HEK293T (cell line): ENCODE measurements around the gene UFC1.

Experiments
- ARNT ChIP-seq: fragments of 450-650 bp; IDR thresholded peaks from 2 replicates; pipeline ENCODE4 v1.6.1; 2017; ENCODE audit warnings: mild to moderate bottlenecking
- BHLHE40 ChIP-seq: fragments of 450-650 bp; IDR thresholded peaks from 2 replicates; pipeline ENCODE4 v1.6.1; 2016; ENCODE audit warnings: mild to moderate bottlenecking, moderate library complexity, borderline replicate concordance
- ELF4 ChIP-seq: fragments of 450-650 bp; IDR thresholded peaks from 2 replicates; pipeline ENCODE4 v1.6.1; 2017; ENCODE audit warnings: antibody characterized with exemption
- FOXA1 ChIP-seq: fragments of 450-650 bp; IDR thresholded peaks from 2 replicates; pipeline ENCODE4 v1.6.1; 2016; ENCODE audit warnings: mild to moderate bottlenecking
- FOXK2 ChIP-seq: fragments of 450-650 bp; IDR thresholded peaks from 2 replicates; pipeline ENCODE4 v1.6.1; 2016; ENCODE audit warnings: mild to moderate bottlenecking
- FOXM1 ChIP-seq: fragments of 450-650 bp; IDR thresholded peaks from 2 replicates; pipeline ENCODE4 v1.6.1; 2017; ENCODE audit warnings: mild to moderate bottlenecking, borderline replicate concordance
- HDGF ChIP-seq: fragments of 450-650 bp; IDR thresholded peaks from 2 replicates; pipeline ENCODE4 v1.6.1; 2017; ENCODE audit warnings: antibody characterized with exemption, borderline replicate concordance
- L3MBTL2 ChIP-seq: fragments of 450-650 bp; conservative IDR thresholded peaks from 2 replicates; pipeline ENCODE4 v1.6.1; 2016; ENCODE audit warnings: mild to moderate bottlenecking
- LEF1 ChIP-seq: fragments of 450-650 bp; IDR thresholded peaks from 2 replicates; pipeline ENCODE4 v1.6.1; 2017; ENCODE audit warnings: mild to moderate bottlenecking, borderline replicate concordance
- NFRKB ChIP-seq: fragments of 450-650 bp; IDR thresholded peaks from 2 replicates; pipeline ENCODE4 v1.6.1; 2016; ENCODE audit warnings: mild to moderate bottlenecking, moderate library complexity
- SP1 ChIP-seq: fragments of 450-650 bp; IDR thresholded peaks from 2 replicates; pipeline ENCODE4 v1.6.1; 2017
- TARDBP ChIP-seq: fragments of 450-650 bp; IDR thresholded peaks from 2 replicates; pipeline ENCODE4 v1.6.1; 2016
- ZNF384 ChIP-seq: fragments of 450-650 bp; IDR thresholded peaks from 2 replicates; pipeline ENCODE4 v1.6.1; 2016
- TF ChIP-seq, protein P1 (sequence below): fragments of 450-650 bp; IDR thresholded peaks from 2 replicates; pipeline ENCODE4 v1.6.1; 2016

DNA sequence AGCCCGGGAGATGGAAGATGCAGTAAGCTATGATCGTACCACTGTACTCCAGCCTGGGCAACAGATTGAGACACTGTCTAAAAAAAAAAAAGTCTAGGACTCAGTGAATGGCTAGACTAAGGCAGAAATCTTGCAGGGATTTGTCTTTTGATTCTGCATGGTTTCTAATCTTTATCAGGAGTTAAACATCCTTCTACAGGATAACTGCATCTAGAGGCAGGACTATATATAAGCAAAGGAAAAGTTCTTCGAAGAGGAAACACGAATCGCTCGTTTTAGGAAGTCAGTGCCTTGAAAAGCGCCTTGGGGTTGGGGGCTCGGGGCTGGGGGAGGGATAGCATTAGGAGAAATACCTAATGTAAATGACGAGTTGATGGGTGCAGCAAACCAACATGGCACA lies 602 bp upstream of the UFC1 start:
- TF ChIP-seq ARNT (no peak), FOXA1 (no peak), L3MBTL2 (no peak), BHLHE40 (no peak), TARDBP (no peak), SP1 (no peak), FOXM1 (no peak), ELF4 (no peak), FOXK2 (no peak), NFRKB (no peak), ZNF384 (no peak), LEF1 (no peak), HDGF (no peak)
- TF ChIP-seq, protein P1, sequence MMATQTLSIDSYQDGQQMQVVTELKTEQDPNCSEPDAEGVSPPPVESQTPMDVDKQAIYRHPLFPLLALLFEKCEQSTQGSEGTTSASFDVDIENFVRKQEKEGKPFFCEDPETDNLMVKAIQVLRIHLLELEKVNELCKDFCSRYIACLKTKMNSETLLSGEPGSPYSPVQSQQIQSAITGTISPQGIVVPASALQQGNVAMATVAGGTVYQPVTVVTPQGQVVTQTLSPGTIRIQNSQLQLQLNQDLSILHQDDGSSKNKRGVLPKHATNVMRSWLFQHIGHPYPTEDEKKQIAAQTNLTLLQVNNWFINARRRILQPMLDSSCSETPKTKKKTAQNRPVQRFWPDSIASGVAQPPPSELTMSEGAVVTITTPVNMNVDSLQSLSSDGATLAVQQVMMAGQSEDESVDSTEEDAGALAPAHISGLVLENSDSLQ = no peak
